Stimulated activated CD4-positive, alpha-beta T cell treated with anti-CD3 and anti-CD28 coated beads, Interleukin-1b, Interleukin-23, amount 100 ng/mL, for 4 hours (primary cell): ENCODE results near the gene UBXN1.

Experiments used
- DNase-seq, 2 donors: peaks; one replicate each; pipeline ENCODE4 v3.0.0-alpha.2; 2020; ENCODE audit warnings: low read depth in 2 of 2

Gene UBXN1

GRCh38 chr11:62645946-62646824 lies 32.7 kb downstream of the UBXN1 start, which contains the start of gene GANAB:
Gene GANAB, minus strand, starts transcription at chr11:62646613. Its CDS starts 14 bp downstream, at chr11:62646599.
- peak; percentile 99 for DNase-seq

DNA sequence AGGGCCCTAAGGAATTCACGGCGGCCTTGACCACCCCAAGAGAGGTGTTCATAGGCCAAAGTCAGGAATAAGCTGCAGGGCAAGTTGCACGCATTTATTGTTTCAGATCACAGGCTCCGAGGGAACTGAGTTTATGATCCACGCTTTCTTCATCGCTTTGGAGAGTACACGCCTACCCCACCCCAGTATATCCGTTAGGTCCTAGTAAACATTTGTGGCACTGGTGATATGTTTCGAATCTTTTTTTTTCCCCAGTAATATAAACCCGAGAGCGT lies 33.3 kb downstream of the UBXN1 start:
- DNase-seq: no peak

DNA sequence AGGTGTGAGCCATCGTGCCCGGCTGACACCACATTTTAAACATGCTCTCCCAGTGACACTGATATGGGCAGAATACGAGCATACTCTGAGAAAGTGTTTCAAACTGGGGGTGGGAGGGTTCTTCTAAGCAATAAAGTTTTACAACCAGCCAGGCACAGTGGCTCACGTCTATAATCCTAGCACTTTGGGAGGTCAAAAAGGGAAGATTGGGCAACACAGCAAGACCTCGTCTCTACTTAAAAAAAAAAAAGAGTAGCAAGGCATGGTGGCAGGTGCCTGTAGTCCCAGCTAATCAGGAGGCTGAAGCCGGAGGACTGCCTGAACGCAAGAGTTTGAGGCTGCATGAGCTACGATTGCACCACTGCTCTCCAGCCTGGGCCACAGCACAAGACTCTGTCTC lies 34.7 kb downstream of the UBXN1 start:
- no peak for DNase-seq

DNA sequence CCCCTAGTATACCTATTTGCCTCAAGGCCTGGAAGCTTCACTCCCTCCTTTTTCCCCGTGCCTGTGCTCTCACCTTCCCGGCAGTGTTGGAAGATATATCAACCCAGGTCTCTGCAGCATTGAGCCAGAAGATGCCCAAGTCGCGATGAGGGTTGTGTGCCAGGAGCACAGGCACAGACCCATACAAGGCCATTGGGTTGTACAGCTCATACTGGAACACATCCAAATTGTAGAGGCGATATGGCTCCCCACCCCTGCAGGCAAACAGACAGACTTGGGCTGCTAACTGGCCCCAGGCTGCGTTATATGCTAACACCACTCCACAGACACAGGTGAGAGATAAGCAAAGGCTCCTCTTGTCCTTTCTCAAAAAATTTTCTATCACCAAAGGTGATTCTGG lies 46.4 kb downstream of the UBXN1 start:
- no peak for DNase-seq

DNA sequence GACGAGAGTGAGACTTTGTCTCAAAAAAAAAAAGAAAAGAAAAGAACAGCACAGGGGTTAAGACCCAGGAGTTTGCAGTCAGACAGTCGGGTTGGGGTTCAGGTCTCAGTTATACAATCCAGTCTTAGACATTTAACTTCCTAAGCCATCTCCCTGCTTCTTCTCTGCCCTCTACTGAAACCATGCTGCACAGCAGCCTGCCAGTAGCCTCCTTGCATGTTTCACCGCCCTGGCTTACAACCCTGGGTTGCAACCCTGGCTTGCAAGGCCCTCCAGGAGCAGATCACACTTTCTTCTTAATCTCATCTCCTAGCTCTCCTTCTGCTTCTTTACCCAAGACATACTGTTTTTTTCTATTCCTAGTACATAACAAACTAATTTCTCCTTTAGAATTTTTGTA lies 51.2 kb downstream of the UBXN1 start:
- no peak for DNase-seq
